BLaER1 treated with 17β-estradiol and CSF1 and Interleukin-3, amounts not matched to agents 10 nM and 100 nM (cell line): ENCODE data around the gene HERC3.

Source experiments
- H3K27ac ChIP-seq, 11 experiments: shearing (Covaris generic); formaldehyde crosslinking; 2 replicates each; pipeline ENCODE4 v1.8.1; 2022
- H3K27me3 ChIP-seq, 11 experiments: shearing (Covaris generic); formaldehyde crosslinking; 2 replicates each; pipeline ENCODE4 v1.8.1; 2022
- H3K36me3 ChIP-seq, 11 experiments: shearing (Covaris generic); formaldehyde crosslinking; 2 replicates each; pipeline ENCODE4 v1.8.1; 2022
- H3K4me1 ChIP-seq, 10 experiments: shearing (Covaris generic); formaldehyde crosslinking; 2 replicates each; pipeline ENCODE4 v1.8.1; 2022
- H3K4me2 ChIP-seq, 11 experiments: shearing (Covaris generic); formaldehyde crosslinking; 2 replicates each; pipeline ENCODE4 v1.8.1; 2022
- H3K4me3 ChIP-seq, 10 experiments: shearing (Covaris generic); formaldehyde crosslinking; 2 replicates each; pipeline ENCODE4 v1.8.1; 2022
- H3K9ac ChIP-seq, 11 experiments: shearing (Covaris generic); formaldehyde crosslinking; 2 replicates each; pipeline ENCODE4 v1.8.1; 2022
- H3K9me3 ChIP-seq, 11 experiments: shearing (Covaris generic); formaldehyde crosslinking; replicated peaks in 1 of 11; 2 replicates each; pipeline ENCODE4 v1.8.1; 2022
- H4K20me1 ChIP-seq, 11 experiments: shearing (Covaris generic); formaldehyde crosslinking; 2 replicates each; pipeline ENCODE4 v1.8.1; 2022
- Cebpa-rat ChIP-seq, 11 experiments: shearing (Covaris generic); IDR thresholded peaks; 2 replicates each; pipeline ENCODE4 v1.8.1; 2022

HERC3 gene

GRCh38 chr4:88591787-88592599 lies at the start of gene HERC3:
HERC3 (plus strand) TSS chr4:88592480; CDS start chr4:88605824, 13,344 bp downstream.
- Histone ChIP-seq H3K9me3 (no peaks in the 10 kb centered on the region), H4K20me1 (peaks cover 0 to 38% (median 15%) of the 10 kb centered on the region in 11 experiments; a peak in 13 of 22 replicates), H3K36me3 (peaks cover 10 to 18% (median 14%) of the 10 kb centered on the region in 11 experiments; a peak in 20 of 22 replicates), H3K4me3 (peak within 1 kb of the TSS; percentile 83 to 98 (median 90)), H3K9ac (peak within 1 kb of the TSS; percentile 83 to 93 (median 89)), H3K4me2 (peak within 1 kb of the TSS; percentile 84 to 96 (median 92)), H3K4me1 (peaks cover 10 to 26% (median 15%) of the 10 kb centered on the region in 10 experiments; a peak in 16 of 20 replicates), H3K27me3 (peaks cover 0 to 12% (median 9%) of the 10 kb centered on the region in 11 experiments; a peak in 11 of 22 replicates), H3K27ac (peak within 1 kb of the TSS; percentile 61 to 91 (median 80))
- TF ChIP-seq Cebpa-rat (IDR thresholded peaks at IDR 0.05), result no peak

- no peak for TF ChIP-seq Cebpa-rat (IDR thresholded peaks at IDR 0.05)
- no peak overlapping the region for H3K27ac ChIP-seq
- no peak overlapping the region for H3K9ac ChIP-seq
Measured at GRCh38 chr4:88549815-88550214, 42.5 kb upstream of the HERC3 start.

GRCh38 chr4:88567591-88567990 lies 24.7 kb upstream of the HERC3 start:
- H3K4me2 ChIP-seq, result no peak overlapping the region
- no peaks in the 10 kb centered on the region for H4K20me1 ChIP-seq
- no peak for TF ChIP-seq Cebpa-rat (IDR thresholded peaks at IDR 0.05)
- H3K4me1 ChIP-seq, result peaks cover 0 to 15% (median 8%) of the 10 kb centered on the region in 10 experiments; a peak in 10 of 20 replicates
- no peak overlapping the region for H3K9ac ChIP-seq
- no peaks in the 10 kb centered on the region for H3K27me3 ChIP-seq
- H3K9me3 ChIP-seq, result peaks cover 0 to 6% (median 0%) of the 10 kb centered on the region in 11 experiments; a peak in 1 of 22 replicates
- no peaks in the 10 kb centered on the region for H3K36me3 ChIP-seq
- H3K27ac ChIP-seq, result no peak overlapping the region
- no peak overlapping the region for H3K4me3 ChIP-seq

More at GRCh38 chr4:88549815-88550214, 42.5 kb upstream of the HERC3 start:
- H3K4me1 ChIP-seq, result peaks cover 0 to 10% (median 5%) of the 10 kb centered on the region in 10 experiments; a peak in 10 of 20 replicates
- no peaks in the 10 kb centered on the region for H4K20me1 ChIP-seq
- no peaks in the 10 kb centered on the region for H3K27me3 ChIP-seq
- no peak overlapping the region for H3K4me2 ChIP-seq
- peaks cover 7 to 29% (median 13%) of the 10 kb centered on the region in 11 experiments; a peak in 21 of 22 replicates for H3K9me3 ChIP-seq
- no peaks in the 10 kb centered on the region for H3K36me3 ChIP-seq
- no peak overlapping the region for H3K4me3 ChIP-seq

GRCh38 chr4:88570001-88570400 lies 22.3 kb upstream of the HERC3 start:
- H3K9me3 ChIP-seq, result peaks cover 0 to 6% (median 0%) of the 10 kb centered on the region in 11 experiments; a peak in 1 of 22 replicates
- H3K27me3 ChIP-seq, result no peaks in the 10 kb centered on the region
- no peak overlapping the region for H3K27ac ChIP-seq
- H3K4me2 ChIP-seq, result no peak overlapping the region
- H3K9ac ChIP-seq, result no peak overlapping the region
- H3K4me1 ChIP-seq, result peaks cover 0 to 15% (median 8%) of the 10 kb centered on the region in 10 experiments; a peak in 10 of 20 replicates
- no peaks in the 10 kb centered on the region for H3K36me3 ChIP-seq
- no peak for TF ChIP-seq Cebpa-rat (IDR thresholded peaks at IDR 0.05)
- no peaks in the 10 kb centered on the region for H4K20me1 ChIP-seq
- H3K4me3 ChIP-seq, result no peak overlapping the region

- no peaks in the 10 kb centered on the region for H3K27me3 ChIP-seq
- H3K4me2 ChIP-seq, result no peak overlapping the region
- no peaks in the 10 kb centered on the region for H4K20me1 ChIP-seq
- H3K27ac ChIP-seq, result no peak overlapping the region
- no peaks in the 10 kb centered on the region for H3K36me3 ChIP-seq
- no peak overlapping the region for H3K9ac ChIP-seq
- H3K9me3 ChIP-seq, result 0 out of 22 replicates have a peak, but pooled peaks cover 0 to 6% (median 0%) of the 10 kb centered on the region in 11 experiments
- no peak overlapping the region for H3K4me3 ChIP-seq
- H3K4me1 ChIP-seq, result no peaks in the 10 kb centered on the region
- TF ChIP-seq Cebpa-rat (IDR thresholded peaks at IDR 0.05), result no peak
Measured at GRCh38 chr4:88573276-88573980, 18.9 kb upstream of the HERC3 start.

- H4K20me1 ChIP-seq, result no peaks in the 10 kb centered on the region
- no peak overlapping the region for H3K4me3 ChIP-seq
- H3K4me2 ChIP-seq, result no peak overlapping the region
- TF ChIP-seq Cebpa-rat (IDR thresholded peaks at IDR 0.05), result no peak
- H3K9me3 ChIP-seq, result 0 out of 22 replicates have a peak, but pooled peaks cover 0 to 3% (median 0%) of the 10 kb centered on the region in 11 experiments
- H3K9ac ChIP-seq, result no peak overlapping the region
- H3K4me1 ChIP-seq, result no peaks in the 10 kb centered on the region
- H3K27ac ChIP-seq, result no peak overlapping the region
- no peaks in the 10 kb centered on the region for H3K36me3 ChIP-seq
- H3K27me3 ChIP-seq, result no peaks in the 10 kb centered on the region
Measured at GRCh38 chr4:88573995-88574394, 18.3 kb upstream of the HERC3 start.

- H3K27ac ChIP-seq, result no peak overlapping the region
Measured at GRCh38 chr4:88575186-88575585, 17.1 kb upstream of the HERC3 start.

GRCh38 chr4:88582493-88582892 lies 9.8 kb upstream of the HERC3 start:
- H3K4me2 ChIP-seq, result no peak overlapping the region
- H3K9ac ChIP-seq, result no peak overlapping the region
- no peak for TF ChIP-seq Cebpa-rat (IDR thresholded peaks at IDR 0.05)
- H3K4me3 ChIP-seq, result no peak overlapping the region
- no peaks in the 10 kb centered on the region for H3K9me3 ChIP-seq
- no peaks in the 10 kb centered on the region for H4K20me1 ChIP-seq
- H3K27ac ChIP-seq, result no peak overlapping the region
- H3K27me3 ChIP-seq, result no peaks in the 10 kb centered on the region
- no peaks in the 10 kb centered on the region for H3K36me3 ChIP-seq
- no peaks in the 10 kb centered on the region for H3K4me1 ChIP-seq

More at GRCh38 chr4:88575186-88575585, 17.1 kb upstream of the HERC3 start:
- Histone ChIP-seq H3K27me3 (no peaks in the 10 kb centered on the region), H3K4me3 (no peak overlapping the region), H3K36me3 (no peaks in the 10 kb centered on the region), H3K4me1 (no peaks in the 10 kb centered on the region), H4K20me1 (no peaks in the 10 kb centered on the region), H3K9me3 (no peaks in the 10 kb centered on the region), H3K4me2 (no peak overlapping the region), H3K9ac (no peak overlapping the region)
- TF ChIP-seq Cebpa-rat (IDR thresholded peaks at IDR 0.05), result no peak
